Neural cell (in vitro differentiated cells): ENCODE results near the gene TGFBI.

Experiments
- EP300 ChIP-seq: fragments of 450-650 bp; conservative IDR thresholded peaks from 2 replicates; pipeline ENCODE4 v1.6.1; 2014; ENCODE audit warnings: antibody characterized with exemption, mild to moderate bottlenecking, moderate library complexity; ENCODE audit not compliant: poor library complexity, severe bottlenecking
- EZH2 ChIP-seq: fragments of 200-600, 300-800 bp; shearing (Covaris generic), sonication (generic); IDR thresholded peaks from 2 replicates; pipeline ENCODE4 v1.6.1; 2014; ENCODE audit warnings: antibody characterized with exemption, low read length, borderline replicate concordance, mild to moderate bottlenecking; ENCODE audit not compliant: insufficient read depth, poor library complexity, severe bottlenecking
- MXI1 ChIP-seq: fragments of 450-650 bp; conservative IDR thresholded peaks from 2 replicates; pipeline ENCODE4 v1.6.1; 2014; ENCODE audit warnings: antibody characterized with exemption, mild to moderate bottlenecking; ENCODE audit not compliant: poor library complexity, severe bottlenecking
- POLR2AphosphoS5 ChIP-seq: IDR thresholded peaks from 2 replicates; pipeline ENCODE4 v1.6.1; 2012
- RAD21 ChIP-seq: fragments of 450-650 bp; conservative IDR thresholded peaks from 2 replicates; pipeline ENCODE4 v1.6.1; 2014; ENCODE audit warnings: antibody characterized with exemption, mild to moderate bottlenecking, moderate library complexity
- SMC3 ChIP-seq: fragments of 450-650 bp; conservative IDR thresholded peaks from 2 replicates; pipeline ENCODE4 v1.6.1; 2014; ENCODE audit warnings: antibody characterized with exemption, mild to moderate bottlenecking, moderate library complexity; ENCODE audit not compliant: poor library complexity
- TAF1 ChIP-seq: IDR thresholded peaks from 2 replicates; pipeline ENCODE4 v1.6.1; 2012; ENCODE audit warnings: low read depth
- TF ChIP-seq, protein P1 (sequence below): fragments of 450-650 bp; IDR thresholded peaks from 2 replicates; pipeline ENCODE4 v1.5.1; 2014; ENCODE audit warnings: antibody characterized with exemption, mild to moderate bottlenecking, moderate library complexity; ENCODE audit not compliant: poor library complexity, severe bottlenecking
- TF ChIP-seq, protein P2 (sequence below): IDR thresholded peaks from 2 replicates; pipeline ENCODE4 v1.6.1; 2012; ENCODE audit warnings: borderline replicate concordance

DNA sequence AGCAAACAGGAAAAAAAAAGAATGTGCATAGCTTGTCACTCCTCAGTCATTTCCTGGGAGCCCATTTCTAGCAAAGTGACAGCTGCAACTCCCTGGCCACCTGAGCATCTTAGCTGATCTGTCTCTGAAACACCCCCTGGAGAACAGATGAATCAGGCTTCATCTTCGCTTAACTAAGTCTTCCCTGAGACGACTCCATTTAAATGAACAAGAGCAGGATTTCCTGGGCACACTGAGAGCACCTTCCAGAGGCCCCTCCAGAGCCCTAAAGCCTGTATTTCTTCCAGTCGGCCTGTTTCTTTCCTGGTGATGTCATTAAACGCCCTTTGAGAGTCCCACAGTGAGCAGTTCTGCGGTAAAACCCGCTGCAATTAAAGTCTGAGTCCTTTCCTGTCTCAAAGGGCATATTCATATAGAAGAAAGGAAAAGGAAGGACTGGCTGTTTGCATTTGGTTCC lies 13.9 kb downstream of the TGFBI start:
- TF ChIP-seq EZH2 (no peak), EP300 (peak; percentile 85), RAD21 (no peak), SMC3 (peak; percentile 27), POLR2AphosphoS5 (peak; percentile 61), TAF1 (no peak), MXI1 (no peak)
- TF ChIP-seq, protein P1, sequence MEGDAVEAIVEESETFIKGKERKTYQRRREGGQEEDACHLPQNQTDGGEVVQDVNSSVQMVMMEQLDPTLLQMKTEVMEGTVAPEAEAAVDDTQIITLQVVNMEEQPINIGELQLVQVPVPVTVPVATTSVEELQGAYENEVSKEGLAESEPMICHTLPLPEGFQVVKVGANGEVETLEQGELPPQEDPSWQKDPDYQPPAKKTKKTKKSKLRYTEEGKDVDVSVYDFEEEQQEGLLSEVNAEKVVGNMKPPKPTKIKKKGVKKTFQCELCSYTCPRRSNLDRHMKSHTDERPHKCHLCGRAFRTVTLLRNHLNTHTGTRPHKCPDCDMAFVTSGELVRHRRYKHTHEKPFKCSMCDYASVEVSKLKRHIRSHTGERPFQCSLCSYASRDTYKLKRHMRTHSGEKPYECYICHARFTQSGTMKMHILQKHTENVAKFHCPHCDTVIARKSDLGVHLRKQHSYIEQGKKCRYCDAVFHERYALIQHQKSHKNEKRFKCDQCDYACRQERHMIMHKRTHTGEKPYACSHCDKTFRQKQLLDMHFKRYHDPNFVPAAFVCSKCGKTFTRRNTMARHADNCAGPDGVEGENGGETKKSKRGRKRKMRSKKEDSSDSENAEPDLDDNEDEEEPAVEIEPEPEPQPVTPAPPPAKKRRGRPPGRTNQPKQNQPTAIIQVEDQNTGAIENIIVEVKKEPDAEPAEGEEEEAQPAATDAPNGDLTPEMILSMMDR, result no peak
- TF ChIP-seq, protein P2, sequence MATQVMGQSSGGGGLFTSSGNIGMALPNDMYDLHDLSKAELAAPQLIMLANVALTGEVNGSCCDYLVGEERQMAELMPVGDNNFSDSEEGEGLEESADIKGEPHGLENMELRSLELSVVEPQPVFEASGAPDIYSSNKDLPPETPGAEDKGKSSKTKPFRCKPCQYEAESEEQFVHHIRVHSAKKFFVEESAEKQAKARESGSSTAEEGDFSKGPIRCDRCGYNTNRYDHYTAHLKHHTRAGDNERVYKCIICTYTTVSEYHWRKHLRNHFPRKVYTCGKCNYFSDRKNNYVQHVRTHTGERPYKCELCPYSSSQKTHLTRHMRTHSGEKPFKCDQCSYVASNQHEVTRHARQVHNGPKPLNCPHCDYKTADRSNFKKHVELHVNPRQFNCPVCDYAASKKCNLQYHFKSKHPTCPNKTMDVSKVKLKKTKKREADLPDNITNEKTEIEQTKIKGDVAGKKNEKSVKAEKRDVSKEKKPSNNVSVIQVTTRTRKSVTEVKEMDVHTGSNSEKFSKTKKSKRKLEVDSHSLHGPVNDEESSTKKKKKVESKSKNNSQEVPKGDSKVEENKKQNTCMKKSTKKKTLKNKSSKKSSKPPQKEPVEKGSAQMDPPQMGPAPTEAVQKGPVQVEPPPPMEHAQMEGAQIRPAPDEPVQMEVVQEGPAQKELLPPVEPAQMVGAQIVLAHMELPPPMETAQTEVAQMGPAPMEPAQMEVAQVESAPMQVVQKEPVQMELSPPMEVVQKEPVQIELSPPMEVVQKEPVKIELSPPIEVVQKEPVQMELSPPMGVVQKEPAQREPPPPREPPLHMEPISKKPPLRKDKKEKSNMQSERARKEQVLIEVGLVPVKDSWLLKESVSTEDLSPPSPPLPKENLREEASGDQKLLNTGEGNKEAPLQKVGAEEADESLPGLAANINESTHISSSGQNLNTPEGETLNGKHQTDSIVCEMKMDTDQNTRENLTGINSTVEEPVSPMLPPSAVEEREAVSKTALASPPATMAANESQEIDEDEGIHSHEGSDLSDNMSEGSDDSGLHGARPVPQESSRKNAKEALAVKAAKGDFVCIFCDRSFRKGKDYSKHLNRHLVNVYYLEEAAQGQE, result no peak
